NB4 (cell line): Measurements from ENCODE around the gene MAN1B1.

Experiments
- DNase-seq: peaks from one replicate; pipeline ENCODE4 v3.0.0; 2010; ENCODE audit warnings: low read depth
- H3K4me3 ChIP-seq: one replicate; pipeline ENCODE4 v1.5.1; 2011; ENCODE audit warnings: mild to moderate bottlenecking, low read depth, low read length, moderate library complexity
- MAX ChIP-seq: IDR thresholded peaks from 2 replicates; pipeline ENCODE4 v1.6.1; 2011; ENCODE audit warnings: low read depth, low read length
- MYC ChIP-seq: IDR thresholded peaks from 2 replicates; pipeline ENCODE4 v1.6.1; 2011; ENCODE audit warnings: low read depth, low read length
- POLR2A ChIP-seq: IDR thresholded peaks from 2 replicates; pipeline ENCODE4 v1.6.1; 2011; ENCODE audit warnings: mild to moderate bottlenecking; ENCODE audit not compliant: insufficient read length; ENCODE audit errors: extremely low read depth
- TF ChIP-seq, protein P1 (sequence below): IDR thresholded peaks from one replicate; pipeline ENCODE4 v1.5.1; 2012; ENCODE audit warnings: low read depth, low read length

MAN1B1 gene

GRCh38 chr9:137138722-137139467, 52.1 kb downstream of the MAN1B1 start, which contains the start of gene GRIN1:
Gene GRIN1, plus strand, starts transcription at chr9:137139154. Its CDS starts 333 bp downstream, at chr9:137139487.
- no peak for DNase-seq
- no peak within 1 kb of the TSS for H3K4me3 ChIP-seq

DNA sequence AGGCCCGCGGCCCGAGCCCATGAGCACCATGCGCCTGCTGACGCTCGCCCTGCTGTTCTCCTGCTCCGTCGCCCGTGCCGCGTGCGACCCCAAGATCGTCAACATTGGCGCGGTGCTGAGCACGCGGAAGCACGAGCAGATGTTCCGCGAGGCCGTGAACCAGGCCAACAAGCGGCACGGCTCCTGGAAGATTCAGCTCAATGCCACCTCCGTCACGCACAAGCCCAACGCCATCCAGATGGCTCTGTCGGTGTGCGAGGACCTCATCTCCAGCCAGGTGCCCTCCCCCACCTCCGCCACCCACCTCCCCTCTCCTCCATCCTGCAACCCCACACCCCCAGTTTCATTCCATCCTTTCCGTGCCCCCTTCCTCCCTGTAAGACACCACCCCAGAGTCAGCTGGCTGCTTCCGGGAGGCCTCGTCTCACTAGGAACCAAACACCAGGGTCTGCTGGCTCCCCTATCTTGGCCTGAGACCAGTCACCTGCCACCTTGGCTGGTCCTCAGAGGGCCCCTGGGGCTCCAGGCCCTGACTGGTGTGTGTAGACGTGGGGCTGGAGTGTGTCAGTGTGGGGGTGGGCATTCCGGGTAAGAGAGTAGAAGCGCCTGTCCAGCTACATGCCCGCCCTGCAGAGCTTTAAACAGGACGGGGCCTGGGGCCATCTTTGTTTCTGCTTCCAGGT, 52.8 kb downstream of the MAN1B1 start:
- no peak for DNase-seq
- TF ChIP-seq MYC (no peak), POLR2A (no peak), MAX (no peak)
- TF ChIP-seq, protein P1, sequence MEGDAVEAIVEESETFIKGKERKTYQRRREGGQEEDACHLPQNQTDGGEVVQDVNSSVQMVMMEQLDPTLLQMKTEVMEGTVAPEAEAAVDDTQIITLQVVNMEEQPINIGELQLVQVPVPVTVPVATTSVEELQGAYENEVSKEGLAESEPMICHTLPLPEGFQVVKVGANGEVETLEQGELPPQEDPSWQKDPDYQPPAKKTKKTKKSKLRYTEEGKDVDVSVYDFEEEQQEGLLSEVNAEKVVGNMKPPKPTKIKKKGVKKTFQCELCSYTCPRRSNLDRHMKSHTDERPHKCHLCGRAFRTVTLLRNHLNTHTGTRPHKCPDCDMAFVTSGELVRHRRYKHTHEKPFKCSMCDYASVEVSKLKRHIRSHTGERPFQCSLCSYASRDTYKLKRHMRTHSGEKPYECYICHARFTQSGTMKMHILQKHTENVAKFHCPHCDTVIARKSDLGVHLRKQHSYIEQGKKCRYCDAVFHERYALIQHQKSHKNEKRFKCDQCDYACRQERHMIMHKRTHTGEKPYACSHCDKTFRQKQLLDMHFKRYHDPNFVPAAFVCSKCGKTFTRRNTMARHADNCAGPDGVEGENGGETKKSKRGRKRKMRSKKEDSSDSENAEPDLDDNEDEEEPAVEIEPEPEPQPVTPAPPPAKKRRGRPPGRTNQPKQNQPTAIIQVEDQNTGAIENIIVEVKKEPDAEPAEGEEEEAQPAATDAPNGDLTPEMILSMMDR = no peak
- H3K4me3 ChIP-seq = no peak overlapping the region

More at GRCh38 chr9:137138722-137139467, 52.1 kb downstream of the MAN1B1 start, which contains the start of gene GRIN1:
- TF ChIP-seq POLR2A (no peak), MYC (no peak)
- TF ChIP-seq, protein P1 = no peak

- no peak overlapping the region for H3K4me3 ChIP-seq
- DNase-seq = no peak
- TF ChIP-seq MAX (no peak), POLR2A (no peak), MYC (no peak)
- TF ChIP-seq, protein P1 = no peak
Observed at GRCh38 chr9:137140151-137141012, 53.6 kb downstream of the MAN1B1 start.

GRCh38 chr9:137141050-137141810, 54.4 kb downstream of the MAN1B1 start:
- H3K4me3 ChIP-seq = no peak overlapping the region
- TF ChIP-seq POLR2A = no peak
- TF ChIP-seq MAX = no peak
- TF ChIP-seq MYC = no peak
- TF ChIP-seq, protein P1 = no peak
- no peak for DNase-seq

DNA sequence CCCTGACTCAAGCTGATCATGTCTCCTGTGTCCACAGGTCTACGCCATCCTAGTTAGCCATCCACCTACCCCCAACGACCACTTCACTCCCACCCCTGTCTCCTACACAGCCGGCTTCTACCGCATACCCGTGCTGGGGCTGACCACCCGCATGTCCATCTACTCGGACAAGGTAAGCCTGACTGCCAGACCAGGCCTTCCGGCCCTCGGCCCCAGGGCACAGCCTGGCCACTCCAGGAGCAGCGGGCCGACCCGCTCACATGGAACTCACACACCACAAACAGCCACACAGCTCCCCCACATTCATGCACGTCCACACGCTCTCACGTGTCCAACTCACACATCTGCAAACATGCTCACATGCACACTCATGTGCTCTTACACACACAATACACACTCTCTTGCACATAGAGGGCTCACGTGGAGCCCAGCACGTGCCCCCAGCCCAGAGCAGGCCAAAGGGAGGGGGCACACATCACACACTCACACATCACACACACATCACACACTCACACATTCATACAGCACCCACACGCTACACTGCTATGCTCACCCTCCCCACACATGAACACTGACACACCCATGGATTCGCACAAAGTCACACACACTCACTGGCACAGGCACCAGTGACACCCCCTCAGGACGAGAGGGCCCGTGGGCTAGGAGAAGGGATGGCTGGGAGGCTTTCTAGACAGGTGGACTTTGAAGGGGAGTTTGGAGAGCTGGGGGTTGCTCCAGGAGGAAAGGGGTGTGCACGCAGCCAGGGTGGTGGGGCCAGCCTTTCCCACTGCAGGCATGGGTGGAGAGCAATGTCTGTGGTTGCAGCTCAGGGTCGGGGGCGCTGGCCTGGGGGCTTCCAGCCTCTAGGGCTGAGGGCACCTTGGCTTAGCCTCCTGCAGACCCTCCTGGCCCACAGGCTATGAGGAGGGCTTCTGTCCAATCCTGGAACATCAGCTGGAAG, 55.5 kb downstream of the MAN1B1 start:
- TF ChIP-seq POLR2A = no peak
- TF ChIP-seq, protein P1 = no peak
- no peak for TF ChIP-seq MAX
- no peak for TF ChIP-seq MYC
- no peak overlapping the region for H3K4me3 ChIP-seq
- no peak for DNase-seq
